Thyroid gland (tissue), 4 donors: Measurements from ENCODE around the gene PLAAT3.
"Not testable (repeated sequence)": the region's sequence is repeated elsewhere in the genome, so short reads cannot be mapped to it uniquely, and the experiment has no call there.

Experiments used
- CTCF ChIP-seq, 6 experiments: fragments of 200-600 bp in 3 of 6; fragments of 450-650 bp in 3 of 6; sonication (generic) in 3 of 6; IDR thresholded peaks; one replicate each; pipeline ENCODE4 v1.5.1; 2016 to 2019; ENCODE audit warnings: antibody characterized with exemption in 6 of 6, mild to moderate bottlenecking in 2 of 6, inconsistent platforms in 1 of 6, moderate library complexity in 1 of 6
- POLR2A ChIP-seq, 2 donors: fragments of 450-650 bp; IDR thresholded peaks; one replicate each; pipeline ENCODE4 v1.6.1; 2017; ENCODE audit warnings: antibody characterized with exemption in 2 of 2, mild to moderate bottlenecking in 2 of 2, moderate library complexity in 1 of 2

- TF ChIP-seq CTCF, POLR2A (IDR thresholded peaks at IDR 0.05): not testable (repeated sequence)
These were observed 83.0 kb downstream of the PLAAT3 start for GRCh38 chr11:63531074-63531792.
